OCI-LY7 (cell line): Measurements from ENCODE around the gene TRIM37.

Source experiments
- CTCF ChIP-seq: fragments of 200-600 bp; sonication (generic); conservative IDR thresholded peaks from 2 replicates; pipeline ENCODE4 v1.5.1; 2014; ENCODE audit warnings: mild to moderate bottlenecking, antibody characterized with exemption, low read length, moderate library complexity, mixed read lengths
- EZH2phosphoT487 ChIP-seq: fragments of 200-600 bp; sonication (generic); IDR thresholded peaks from 2 replicates; pipeline ENCODE4 v1.6.1; 2018; ENCODE audit warnings: low read depth, borderline replicate concordance, mild to moderate bottlenecking, mixed run types, antibody characterized with exemption, low read length, moderate library complexity, mixed read lengths

GRCh38 chr17:58996968-58997367 lies 109.7 kb downstream of the TRIM37 start:
- no peak for TF ChIP-seq CTCF
- no peak for TF ChIP-seq EZH2phosphoT487
